ELR (cell line): ENCODE measurements around the gene ECHDC3.

ENCODE experiments used
- DNase-seq: peaks from one replicate; pipeline ENCODE4 v3.0.0-alpha.2; 2015; ENCODE audit warnings: low read depth

The ECHDC3 gene

DNA sequence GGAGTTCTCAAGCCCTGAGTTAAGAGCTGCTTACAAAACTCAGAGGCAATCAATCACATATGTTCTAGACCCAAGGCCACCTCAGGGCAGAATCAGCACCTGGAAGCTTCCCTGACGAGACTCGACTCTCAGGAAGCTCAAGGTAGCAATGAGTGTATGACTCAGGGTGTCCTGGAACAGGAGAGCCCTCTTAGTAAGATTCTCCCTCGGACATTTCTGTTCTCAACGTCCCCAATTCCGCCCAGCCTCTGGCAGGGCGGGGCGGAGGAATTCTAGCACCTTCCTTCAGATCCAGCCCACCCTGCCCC lies 41.3 kb downstream of the ECHDC3 start:
- DNase-seq: no peak

- no peak for DNase-seq
Observed at GRCh38 chr10:11787374-11787773, 45.2 kb downstream of the ECHDC3 start.

DNA sequence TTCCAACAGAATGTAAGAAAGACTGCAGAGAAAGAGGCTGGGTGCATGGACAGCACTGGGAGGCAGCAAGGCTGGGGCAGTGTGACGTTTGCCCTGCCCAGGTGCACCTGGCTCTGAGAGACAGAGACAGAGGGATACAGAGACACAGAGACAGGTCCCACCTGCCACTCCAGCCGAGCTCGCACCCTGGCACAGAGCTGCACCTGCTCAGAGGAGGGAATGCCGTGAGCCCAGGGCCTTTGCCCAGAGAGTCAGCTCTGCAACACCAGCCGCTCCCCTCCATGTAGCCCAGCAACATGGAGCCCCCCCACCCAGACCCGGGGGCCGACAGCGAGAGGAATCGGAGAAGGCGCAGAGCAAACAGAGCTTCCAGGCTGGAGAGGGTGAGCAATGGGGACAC lies 45.7 kb downstream of the ECHDC3 start:
- no peak for DNase-seq

GRCh38 chr10:11789306-11789705 lies 47.1 kb downstream of the ECHDC3 start:
- DNase-seq: no peak

GRCh38 chr10:11789956-11790355 lies 47.8 kb downstream of the ECHDC3 start:
- no peak for DNase-seq

DNA sequence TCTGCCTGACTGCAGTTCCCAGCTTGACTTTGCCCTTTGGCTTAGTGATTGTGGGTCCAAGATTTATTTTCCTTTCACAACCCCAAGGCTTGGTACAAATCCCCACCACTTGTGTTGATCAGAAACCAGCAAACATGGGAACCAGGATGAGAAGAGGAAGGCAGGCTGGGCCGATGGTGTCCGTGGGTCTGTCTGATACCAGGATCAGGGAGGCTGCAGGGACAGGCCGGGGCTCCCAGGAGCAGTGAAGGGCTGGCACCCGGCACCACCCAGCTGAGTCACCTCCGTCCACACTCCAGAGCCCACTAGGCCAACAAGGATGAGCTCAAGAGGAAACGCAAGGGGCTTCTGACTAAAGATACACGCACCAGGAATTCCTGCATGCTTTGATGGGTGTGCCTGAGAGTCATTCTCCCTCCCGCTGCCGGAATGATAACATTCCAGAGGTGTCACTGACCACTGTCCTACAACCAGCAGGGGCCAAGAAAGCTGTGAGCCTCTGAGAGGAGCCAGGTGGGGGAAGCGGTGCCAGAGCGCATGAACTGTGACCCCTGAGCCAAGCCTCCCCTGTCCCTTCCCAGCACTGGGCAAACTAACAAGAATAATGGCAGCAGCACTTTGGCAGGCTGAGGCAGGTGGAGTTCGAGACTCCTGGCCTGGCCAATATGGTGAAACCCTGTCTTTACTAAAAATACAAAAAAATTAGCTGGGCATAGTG lies 51.7 kb downstream of the ECHDC3 start:
- peak; percentile 100 for DNase-seq

GRCh38 chr10:11794566-11794965 lies 52.4 kb downstream of the ECHDC3 start:
- DNase-seq: no peak

DNA sequence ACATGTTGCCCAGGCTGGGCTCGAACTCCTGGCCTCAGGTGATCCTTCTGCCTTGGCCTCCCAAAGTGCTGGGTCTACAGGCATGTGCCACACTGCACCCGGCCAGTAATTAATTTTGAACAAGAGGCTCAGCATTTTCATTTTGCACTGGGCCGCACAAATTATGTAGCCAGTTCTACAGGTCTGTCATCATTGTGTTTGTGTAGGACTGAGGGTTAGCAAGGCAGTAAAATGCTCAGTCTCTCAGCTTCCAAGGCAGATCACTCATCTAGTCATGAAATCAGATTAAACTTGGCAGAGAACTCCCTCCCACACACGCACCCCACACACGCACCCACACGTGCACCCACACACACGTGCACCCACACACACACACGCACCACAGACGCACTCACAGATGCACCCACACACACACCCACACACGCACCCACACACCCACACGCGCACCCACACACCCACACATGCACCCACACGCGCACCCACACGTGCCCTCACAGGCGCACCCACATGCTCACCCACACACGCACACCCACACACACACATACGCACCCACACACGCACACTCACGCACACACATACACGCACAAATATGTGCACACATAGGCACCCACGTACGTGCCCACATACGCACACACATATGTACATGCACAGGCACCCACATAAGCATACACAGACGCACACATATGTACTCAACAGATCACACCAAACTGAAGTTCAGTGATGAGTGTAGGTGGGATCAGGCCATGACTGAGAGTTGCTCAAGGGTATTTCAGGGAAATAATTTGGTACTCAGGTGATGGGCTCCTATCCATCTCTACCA lies 53.1 kb downstream of the ECHDC3 start:
- no peak for DNase-seq

DNA sequence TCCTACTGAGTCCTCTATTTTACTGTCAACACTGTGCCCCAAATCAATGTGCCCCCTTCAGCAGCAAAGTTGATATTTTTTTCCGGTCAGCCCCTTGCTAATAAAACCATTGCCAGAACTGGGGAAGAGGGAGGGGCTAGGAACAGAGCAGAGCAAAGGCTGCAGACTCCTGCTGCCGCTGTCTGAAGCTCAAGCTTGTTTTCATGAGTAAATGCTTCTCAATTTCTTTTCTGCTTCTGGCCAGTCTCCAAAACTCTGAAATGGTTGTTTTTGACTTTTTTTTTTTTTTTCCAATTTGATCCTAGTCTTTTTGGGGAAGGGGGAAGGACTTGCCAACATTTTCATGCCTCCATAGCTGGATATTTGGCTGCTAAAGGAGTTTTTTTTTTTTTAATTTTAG lies 54.3 kb downstream of the ECHDC3 start:
- DNase-seq: no peak

- no peak for DNase-seq
Observed at GRCh38 chr10:11797281-11797680, 55.1 kb downstream of the ECHDC3 start.

DNA sequence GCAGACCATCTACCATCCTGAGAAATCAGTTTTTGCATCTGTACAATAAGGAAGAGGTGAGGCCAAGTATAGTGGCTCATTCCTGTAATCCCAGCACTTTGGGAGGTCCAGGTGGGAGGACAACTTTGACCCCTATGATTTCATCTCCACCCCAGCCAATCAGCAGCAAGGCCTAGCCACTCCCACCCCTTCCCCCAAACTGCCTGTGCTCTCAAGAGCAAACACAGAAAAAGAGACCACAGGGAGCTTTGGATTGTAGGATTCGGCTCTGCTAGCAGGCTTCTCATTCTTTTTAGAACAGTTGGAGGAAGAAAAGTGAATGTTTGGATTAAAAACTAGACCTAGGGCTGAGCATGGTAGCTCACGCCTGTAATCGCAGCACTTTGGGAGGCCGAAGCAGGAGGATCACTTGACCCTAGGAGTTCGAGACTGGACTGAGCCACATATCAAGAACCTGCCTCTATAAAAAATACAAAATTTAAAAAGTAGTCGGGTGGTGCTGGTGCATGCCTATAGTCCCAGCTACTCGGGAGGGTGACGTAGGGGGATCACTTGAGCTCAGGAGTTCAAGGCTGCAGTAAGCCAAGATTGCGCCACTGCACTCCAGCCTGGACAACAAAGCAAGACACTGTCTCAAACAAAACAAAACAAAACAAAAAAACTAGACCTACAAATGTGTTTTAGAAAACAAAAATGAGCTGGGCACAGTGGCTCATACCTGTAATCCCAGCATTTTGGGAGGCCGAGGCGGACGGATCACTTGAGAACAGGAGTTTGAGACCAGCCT lies 55.9 kb downstream of the ECHDC3 start:
- DNase-seq: no peak

GRCh38 chr10:11798845-11799735 lies 56.9 kb downstream of the ECHDC3 start:
- peak; percentile 52 for DNase-seq

DNA sequence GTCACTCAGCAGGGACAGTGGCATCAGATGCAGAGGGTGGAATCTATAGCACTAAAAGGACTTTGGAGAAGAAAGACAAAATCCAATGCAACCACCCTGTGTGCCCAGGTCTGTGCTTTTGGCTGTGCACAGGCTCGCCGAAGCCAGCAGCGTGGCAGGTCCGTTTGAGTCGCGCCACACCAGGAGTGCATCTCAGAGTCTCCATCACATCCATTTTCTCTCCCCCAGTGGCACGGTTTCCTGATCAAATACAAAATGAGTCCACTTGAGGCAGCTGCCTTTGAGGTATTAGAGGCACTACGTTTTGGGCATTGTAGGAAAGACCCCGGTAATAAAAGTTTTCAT lies 57.5 kb downstream of the ECHDC3 start:
- DNase-seq: no peak

DNA sequence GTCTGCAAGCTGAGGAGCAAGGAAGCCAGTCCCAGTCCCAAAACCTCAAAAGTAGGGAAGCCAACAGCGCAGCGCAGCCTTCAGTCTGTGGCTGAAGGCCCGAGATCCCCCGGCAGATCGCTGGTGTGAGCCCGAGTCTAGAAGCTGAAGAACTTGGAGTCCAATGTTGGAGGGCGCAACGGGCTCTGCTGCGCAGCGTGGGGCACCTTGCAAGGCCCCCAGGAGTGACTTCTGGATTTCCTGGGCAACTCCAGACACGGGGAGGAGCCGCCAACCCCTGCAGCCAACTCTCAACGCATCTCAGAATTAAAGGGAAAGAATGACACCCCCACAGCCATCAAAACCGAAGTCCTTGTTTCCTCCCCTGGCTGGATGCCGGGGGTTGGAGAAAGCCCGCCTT lies 62.2 kb downstream of the ECHDC3 start:
- DNase-seq: no peak

- DNase-seq: no peak
Observed at GRCh38 chr10:11805792-11806191, 63.6 kb downstream of the ECHDC3 start.

GRCh38 chr10:11806706-11807105 lies 64.5 kb downstream of the ECHDC3 start:
- DNase-seq: no peak

DNA sequence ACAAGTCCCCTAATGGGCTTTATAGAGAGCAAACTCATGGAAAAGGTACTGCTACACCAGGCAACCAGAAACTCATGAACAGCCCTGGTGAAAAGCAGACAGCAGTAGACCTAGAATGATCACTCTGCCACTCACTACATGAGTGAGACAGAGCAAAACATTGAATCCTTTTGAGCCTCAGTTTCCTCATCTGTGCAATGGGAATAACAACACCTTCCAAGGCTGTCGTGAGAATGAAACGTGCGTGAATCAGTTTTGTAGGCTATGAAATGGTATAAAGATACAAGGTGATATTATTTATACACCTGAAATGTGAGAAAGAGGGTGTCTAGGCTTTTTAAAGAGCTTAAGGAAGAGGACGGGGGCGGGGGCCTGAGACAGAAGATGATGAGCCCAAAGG lies 66.6 kb downstream of the ECHDC3 start:
- no peak for DNase-seq

- DNase-seq: peak; percentile 54
Observed at GRCh38 chr10:11810313-11810766, 68.2 kb downstream of the ECHDC3 start.

DNA sequence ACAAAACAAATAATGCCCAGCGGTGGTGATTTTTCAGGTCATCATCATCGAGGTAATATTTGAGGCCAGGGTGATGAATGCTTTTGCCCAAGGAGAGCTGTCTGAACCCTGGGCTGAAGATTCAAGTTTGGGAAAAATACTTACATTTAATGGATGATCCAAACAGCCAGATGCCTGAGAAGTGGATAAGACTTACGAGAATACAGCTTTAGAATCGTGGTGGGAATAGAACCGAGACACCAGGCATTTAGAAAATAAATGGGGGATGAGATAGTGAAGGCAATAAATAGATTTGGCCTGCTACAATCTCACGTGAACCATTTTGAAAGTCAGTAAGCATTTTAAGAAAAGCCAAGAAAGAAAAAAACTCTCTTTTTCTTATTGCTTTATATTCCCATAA lies 68.8 kb downstream of the ECHDC3 start:
- DNase-seq: no peak

- DNase-seq: no peak
Observed at GRCh38 chr10:11813177-11813576, 71.0 kb downstream of the ECHDC3 start.
